GM12801 (cell line): Measurements from ENCODE around the gene ENKD1.

Experiments used
- TF ChIP-seq, protein P1 (sequence below): IDR thresholded peaks from one replicate; pipeline ENCODE4 v1.5.1; 2011; ENCODE audit warnings: control low read depth; ENCODE audit not compliant: insufficient read length; ENCODE audit errors: extremely low read depth

Gene ENKD1

DNA sequence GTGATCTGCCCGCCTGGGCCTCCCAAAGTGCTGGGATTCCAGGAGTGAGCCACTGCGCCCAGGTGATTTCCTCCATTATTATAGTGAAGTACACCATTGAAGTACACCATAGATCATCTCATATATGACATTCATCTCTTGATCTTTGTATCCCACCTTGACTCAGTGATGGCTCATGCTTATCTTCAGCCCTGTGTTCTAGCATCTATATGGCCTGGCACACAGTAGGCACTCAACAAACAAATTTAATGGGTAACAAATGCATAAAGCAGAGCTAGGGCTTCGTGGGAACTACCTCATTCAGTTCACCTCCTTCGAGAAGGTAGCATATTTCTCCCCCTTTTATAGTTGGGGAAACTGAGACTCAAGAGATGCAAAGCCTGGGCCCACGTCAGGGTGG is 952 bp downstream of the ENKD1 start:
- TF ChIP-seq, protein P1, sequence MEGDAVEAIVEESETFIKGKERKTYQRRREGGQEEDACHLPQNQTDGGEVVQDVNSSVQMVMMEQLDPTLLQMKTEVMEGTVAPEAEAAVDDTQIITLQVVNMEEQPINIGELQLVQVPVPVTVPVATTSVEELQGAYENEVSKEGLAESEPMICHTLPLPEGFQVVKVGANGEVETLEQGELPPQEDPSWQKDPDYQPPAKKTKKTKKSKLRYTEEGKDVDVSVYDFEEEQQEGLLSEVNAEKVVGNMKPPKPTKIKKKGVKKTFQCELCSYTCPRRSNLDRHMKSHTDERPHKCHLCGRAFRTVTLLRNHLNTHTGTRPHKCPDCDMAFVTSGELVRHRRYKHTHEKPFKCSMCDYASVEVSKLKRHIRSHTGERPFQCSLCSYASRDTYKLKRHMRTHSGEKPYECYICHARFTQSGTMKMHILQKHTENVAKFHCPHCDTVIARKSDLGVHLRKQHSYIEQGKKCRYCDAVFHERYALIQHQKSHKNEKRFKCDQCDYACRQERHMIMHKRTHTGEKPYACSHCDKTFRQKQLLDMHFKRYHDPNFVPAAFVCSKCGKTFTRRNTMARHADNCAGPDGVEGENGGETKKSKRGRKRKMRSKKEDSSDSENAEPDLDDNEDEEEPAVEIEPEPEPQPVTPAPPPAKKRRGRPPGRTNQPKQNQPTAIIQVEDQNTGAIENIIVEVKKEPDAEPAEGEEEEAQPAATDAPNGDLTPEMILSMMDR: no peak

DNA sequence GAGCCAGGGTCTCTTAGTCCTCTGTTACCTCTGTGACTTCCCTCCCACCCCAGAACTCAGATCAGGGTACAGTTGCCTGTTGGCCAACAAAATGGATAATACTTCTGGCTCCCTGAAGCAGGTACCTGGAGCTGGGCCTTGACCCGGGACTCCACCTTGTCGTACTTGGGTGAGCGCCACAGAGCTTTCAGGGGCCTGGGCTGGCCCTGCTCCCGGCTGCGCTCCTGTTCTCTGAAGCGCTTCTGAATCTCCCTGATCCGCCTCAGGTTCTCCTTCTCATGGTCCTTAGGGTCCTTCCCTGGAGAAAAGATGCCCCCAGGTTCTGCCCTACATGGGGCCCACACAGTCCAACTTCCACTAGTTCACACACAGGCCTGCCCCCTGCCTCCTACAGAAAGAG is 1.7 kb downstream of the ENKD1 start:
- TF ChIP-seq, protein P1: no peak

DNA sequence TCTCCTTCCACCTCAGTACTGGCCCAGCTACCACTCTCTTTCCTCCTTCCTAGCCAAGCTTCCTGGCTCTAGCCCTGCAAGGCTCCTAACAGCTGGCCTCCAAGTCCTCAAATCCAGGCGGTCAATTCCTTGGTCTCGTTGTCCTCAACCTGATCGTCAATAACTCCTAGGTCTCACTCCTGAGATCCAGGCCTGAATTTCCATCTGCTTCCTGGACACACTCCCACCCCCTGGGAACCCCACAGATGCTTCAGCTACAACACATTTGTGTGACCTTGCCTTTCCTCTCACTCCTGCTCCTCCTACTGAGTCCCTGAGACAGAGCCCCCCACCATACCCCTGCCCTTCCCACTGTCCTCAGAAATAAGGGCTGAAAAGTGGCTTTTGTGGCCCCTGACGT is 2.3 kb downstream of the ENKD1 start:
- TF ChIP-seq, protein P1: no peak

DNA sequence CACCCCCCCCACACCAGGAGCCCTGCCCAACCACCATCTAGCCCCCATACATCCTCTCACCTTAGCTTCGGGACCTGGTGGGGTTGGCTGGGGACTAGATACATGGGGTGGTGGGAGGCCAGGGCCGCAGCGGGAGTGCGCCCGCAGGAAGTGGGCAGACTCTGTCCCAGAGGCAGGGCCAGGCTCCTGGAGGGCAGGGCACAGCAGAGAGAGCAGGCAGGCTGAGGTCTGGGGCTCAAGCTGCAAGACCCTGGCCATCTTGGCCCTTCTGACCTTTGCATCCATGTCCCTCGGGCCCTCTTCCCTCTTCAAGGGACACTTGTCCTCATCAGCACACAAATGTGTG is 2.7 kb downstream of the ENKD1 start:
- TF ChIP-seq, protein P1: no peak

DNA sequence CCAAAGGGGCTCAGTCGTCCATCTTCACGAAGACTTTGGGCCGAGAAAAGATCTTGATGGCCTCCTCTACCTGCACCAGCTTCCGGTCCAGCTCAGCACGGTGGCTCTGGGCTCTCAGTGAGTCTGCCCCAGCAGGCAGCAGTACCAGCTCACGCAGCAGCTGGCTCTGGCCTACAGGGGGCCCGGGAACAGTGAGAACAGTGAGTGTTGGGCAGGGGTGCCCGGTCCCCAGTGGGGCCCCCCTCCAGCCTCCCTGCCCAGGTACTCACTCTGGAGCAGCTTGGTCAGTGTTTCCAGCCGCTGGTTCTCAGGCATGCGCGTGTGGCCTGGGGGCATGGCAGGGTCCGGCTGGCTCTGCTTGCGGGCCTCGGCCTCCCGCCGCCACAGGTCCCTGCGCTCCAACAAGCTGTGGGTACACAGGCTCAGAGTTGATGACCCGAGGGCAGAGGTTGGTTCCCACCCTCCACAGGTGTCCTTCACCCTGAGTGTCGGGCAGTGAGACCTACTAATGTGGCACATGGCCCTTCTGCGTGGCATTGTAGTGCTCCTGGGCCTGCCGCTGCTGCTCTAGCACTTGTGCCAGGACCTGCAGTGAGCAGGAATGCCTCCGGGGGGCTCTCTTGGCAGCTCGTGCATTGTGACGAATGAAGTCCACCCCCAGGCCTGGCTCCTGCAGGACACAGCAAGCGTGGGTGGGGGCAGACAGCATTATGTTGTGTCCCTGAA is 3.2 kb downstream of the ENKD1 start:
- TF ChIP-seq, protein P1: no peak

DNA sequence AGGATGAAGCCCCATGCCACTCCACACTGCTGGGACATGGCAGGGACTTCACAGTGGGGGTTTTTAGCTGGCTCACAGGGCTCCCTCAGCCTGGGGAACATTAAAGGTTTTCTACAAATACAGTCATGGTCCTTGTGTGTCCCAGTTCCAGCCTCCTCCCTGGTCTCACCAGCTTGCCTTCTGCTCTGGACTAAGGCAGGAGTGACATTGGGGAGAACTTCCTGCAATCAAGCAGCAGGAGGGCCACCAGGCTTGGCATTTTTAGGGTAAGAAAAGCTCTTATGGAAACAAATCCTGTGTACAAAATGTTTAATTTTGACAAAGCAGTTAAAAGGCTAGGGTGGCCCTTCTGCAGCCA is 3.9 kb downstream of the ENKD1 start:
- TF ChIP-seq, protein P1: no peak

DNA sequence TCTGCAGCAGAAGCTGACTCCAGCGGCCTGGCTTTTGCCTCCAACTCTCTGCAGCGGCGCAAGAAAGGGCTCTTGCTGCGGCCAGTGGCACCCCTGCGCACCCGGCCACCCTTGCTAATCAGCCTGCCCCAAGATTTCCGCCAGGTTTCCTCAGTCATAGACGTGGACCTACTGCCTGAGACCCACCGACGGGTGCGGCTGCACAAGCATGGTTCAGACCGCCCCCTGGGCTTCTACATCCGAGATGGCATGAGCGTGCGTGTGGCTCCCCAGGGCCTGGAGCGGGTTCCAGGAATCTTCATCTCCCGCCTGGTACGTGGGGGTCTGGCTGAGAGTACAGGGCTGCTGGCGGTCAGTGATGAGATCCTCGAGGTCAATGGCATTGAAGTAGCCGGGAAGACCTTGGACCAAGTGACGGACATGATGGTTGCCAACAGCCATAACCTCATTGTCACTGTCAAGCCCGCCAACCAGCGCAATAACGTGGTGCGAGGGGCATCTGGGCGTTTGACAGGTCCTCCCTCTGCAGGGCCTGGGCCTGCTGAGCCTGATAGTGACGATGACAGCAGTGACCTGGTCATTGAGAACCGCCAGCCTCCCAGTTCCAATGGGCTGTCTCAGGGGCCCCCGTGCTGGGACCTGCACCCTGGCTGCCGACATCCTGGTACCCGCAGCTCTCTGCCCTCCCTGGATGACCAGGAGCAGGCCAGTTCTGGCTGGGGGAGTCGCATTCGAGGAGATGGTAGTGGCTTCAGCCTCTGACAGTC is 4.5 kb downstream of the ENKD1 start:
- TF ChIP-seq, protein P1: no peak
